ENCODE results near the gene EYA4. TPM values are rescaled to one million over a fixed set of nuclear protein-coding genes. Genes with fewer than 3 reads are reported as not detected.

EYA4 gene
- polyA plus RNA-seq, 1 of the 3 experiments (the other 2 are of a cell fraction): 0.08 TPM

DNA sequence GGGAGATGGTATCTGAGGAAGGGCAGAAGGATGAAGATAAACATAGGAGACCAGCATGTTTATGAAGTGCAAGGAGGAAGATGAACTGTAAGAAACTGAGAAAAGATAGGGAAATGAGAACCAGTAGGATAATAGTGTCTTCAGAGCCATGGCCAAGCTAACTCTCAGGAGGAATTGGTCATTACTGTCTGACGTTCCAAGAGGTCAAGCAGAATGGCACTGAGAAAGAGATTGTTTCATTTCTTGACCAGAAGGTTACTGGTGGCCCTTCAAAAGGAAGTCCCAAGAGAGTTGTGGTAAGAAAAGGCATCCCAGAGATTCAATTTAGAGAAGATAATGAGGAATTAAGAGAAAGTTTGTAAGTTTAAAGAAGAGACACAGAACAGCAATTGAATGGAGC lies 47.5 kb downstream of the EYA4 start:
- H3K4me2 ChIP-seq: no peak overlapping the region
- H3K9me3 ChIP-seq: no peaks in the 10 kb centered on the region
- TF ChIP-seq ELF1 (IDR thresholded peaks at IDR 0.05): no peak
- TF ChIP-seq GABPA (IDR thresholded peaks at IDR 0.05; ENCODE audit: low read depth): no peak
- TF ChIP-seq SMC3 (IDR thresholded peaks at IDR 0.05; ENCODE audit: low read depth, low read length): no peak
- no peak for TF ChIP-seq RFX5 (IDR thresholded peaks at IDR 0.05; ENCODE audit: low read length)
- TF ChIP-seq RAD21 (IDR thresholded peaks at IDR 0.05; ENCODE audit: low read length): no peak
- TF ChIP-seq, protein P1, sequence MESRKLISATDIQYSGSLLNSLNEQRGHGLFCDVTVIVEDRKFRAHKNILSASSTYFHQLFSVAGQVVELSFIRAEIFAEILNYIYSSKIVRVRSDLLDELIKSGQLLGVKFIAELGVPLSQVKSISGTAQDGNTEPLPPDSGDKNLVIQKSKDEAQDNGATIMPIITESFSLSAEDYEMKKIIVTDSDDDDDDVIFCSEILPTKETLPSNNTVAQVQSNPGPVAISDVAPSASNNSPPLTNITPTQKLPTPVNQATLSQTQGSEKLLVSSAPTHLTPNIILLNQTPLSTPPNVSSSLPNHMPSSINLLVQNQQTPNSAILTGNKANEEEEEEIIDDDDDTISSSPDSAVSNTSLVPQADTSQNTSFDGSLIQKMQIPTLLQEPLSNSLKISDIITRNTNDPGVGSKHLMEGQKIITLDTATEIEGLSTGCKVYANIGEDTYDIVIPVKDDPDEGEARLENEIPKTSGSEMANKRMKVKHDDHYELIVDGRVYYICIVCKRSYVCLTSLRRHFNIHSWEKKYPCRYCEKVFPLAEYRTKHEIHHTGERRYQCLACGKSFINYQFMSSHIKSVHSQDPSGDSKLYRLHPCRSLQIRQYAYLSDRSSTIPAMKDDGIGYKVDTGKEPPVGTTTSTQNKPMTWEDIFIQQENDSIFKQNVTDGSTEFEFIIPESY (IDR thresholded peaks at IDR 0.05; ENCODE audit: borderline replicate concordance, low read depth): no peak
- TF ChIP-seq POLR2AphosphoS5 (IDR thresholded peaks at IDR 0.05; ENCODE audit: low read depth, low read length): no peak
- no peak for TF ChIP-seq RXRA (IDR thresholded peaks at IDR 0.05; ENCODE audit: borderline replicate concordance, low read depth)
- TF ChIP-seq RCOR1 (IDR thresholded peaks at IDR 0.05; ENCODE audit: low read length): no peak
- TF ChIP-seq, protein P2, sequence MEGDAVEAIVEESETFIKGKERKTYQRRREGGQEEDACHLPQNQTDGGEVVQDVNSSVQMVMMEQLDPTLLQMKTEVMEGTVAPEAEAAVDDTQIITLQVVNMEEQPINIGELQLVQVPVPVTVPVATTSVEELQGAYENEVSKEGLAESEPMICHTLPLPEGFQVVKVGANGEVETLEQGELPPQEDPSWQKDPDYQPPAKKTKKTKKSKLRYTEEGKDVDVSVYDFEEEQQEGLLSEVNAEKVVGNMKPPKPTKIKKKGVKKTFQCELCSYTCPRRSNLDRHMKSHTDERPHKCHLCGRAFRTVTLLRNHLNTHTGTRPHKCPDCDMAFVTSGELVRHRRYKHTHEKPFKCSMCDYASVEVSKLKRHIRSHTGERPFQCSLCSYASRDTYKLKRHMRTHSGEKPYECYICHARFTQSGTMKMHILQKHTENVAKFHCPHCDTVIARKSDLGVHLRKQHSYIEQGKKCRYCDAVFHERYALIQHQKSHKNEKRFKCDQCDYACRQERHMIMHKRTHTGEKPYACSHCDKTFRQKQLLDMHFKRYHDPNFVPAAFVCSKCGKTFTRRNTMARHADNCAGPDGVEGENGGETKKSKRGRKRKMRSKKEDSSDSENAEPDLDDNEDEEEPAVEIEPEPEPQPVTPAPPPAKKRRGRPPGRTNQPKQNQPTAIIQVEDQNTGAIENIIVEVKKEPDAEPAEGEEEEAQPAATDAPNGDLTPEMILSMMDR (IDR thresholded peaks at IDR 0.05): no peak
- TF ChIP-seq, protein P3, sequence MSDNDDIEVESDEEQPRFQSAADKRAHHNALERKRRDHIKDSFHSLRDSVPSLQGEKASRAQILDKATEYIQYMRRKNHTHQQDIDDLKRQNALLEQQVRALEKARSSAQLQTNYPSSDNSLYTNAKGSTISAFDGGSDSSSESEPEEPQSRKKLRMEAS (IDR thresholded peaks at IDR 0.05; ENCODE audit: low read depth): no peak
- TF ChIP-seq, protein P4, sequence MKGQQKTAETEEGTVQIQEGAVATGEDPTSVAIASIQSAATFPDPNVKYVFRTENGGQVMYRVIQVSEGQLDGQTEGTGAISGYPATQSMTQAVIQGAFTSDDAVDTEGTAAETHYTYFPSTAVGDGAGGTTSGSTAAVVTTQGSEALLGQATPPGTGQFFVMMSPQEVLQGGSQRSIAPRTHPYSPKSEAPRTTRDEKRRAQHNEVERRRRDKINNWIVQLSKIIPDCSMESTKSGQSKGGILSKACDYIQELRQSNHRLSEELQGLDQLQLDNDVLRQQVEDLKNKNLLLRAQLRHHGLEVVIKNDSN (IDR thresholded peaks at IDR 0.05; ENCODE audit: borderline replicate concordance, low read depth): no peak
- TF ChIP-seq JUND (IDR thresholded peaks at IDR 0.05): no peak
- no peak for TF ChIP-seq YY1 (IDR thresholded peaks at IDR 0.05; ENCODE audit: low read depth)
- ChIA-PET POLR2A (no interaction called here), CTCF (interaction anchor here (0.5 kb wide), 1 partner anchor 191 kb away, joined by 3 read pairs; no protein-coding TSS in a partner anchor)
- no peaks in the 10 kb centered on the region for H3K79me2 ChIP-seq (ENCODE audit: insufficient read depth)
- no peaks in the 10 kb centered on the region for H3K4me1 ChIP-seq (ENCODE audit: control insufficient read depth in 1 of 2, insufficient read depth in 2 of 2, low read depth in 1 of 2, low read length in 1 of 2)
- H3K27me3 ChIP-seq (ENCODE audit: insufficient read depth): no peaks in the 10 kb centered on the region
- H2AFZ ChIP-seq (ENCODE audit: low read depth): no peak overlapping the region
- no peak overlapping the region for H3K9ac ChIP-seq
- no peak overlapping the region for H3K4me3 ChIP-seq (ENCODE audit: low read depth in 2 of 2, low read length in 1 of 2)
- WGBS (ENCODE audit: low lambda C conversion rate): 14% methylated on average over 1 of the region's 1 CpG
- no peaks in the 10 kb centered on the region for H3F3A ChIP-seq (replicated peaks; ENCODE audit: insufficient read depth)
- H3K9me2 ChIP-seq: no peaks in the 10 kb centered on the region
- no peak for DNase-seq
- no peak overlapping the region for H3K27ac ChIP-seq (ENCODE audit: low read depth in 2 of 2, low read length in 1 of 2)
- no peaks in the 10 kb centered on the region for H4K20me1 ChIP-seq (ENCODE audit: insufficient read depth)
- H3K36me3 ChIP-seq (replicated peaks in 1 of 2; ENCODE audit: control insufficient read depth in 1 of 2, insufficient read depth in 2 of 2, low read length in 1 of 2): no peaks in the 10 kb centered on the region

DNA sequence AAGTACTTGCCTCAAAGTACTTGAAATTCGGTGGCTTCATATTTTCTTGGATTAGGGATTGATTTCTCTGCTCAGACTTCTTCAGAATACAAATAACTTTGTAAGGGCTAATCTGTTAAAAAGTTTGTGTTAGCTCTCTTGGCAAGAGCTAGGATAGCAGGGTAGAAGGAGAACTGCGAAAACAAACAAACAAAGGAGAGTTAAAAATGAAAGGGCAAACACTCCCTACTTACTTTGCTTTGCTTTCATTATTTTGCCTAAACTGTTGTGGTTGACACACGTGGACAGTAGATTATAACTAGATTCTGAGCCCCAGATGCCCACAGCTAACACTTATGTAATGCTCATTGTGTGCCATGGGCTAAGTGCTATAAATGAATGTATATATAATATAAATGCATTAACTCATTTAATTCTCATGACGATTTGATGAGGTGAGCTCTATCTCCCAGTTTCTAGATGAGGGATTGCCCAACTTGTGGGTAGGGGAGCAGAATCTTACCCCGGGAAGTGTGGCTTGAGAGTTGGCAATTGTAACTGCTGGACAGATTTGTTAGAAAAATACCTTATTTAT lies 48.7 kb downstream of the EYA4 start:
- H4K20me1 ChIP-seq (ENCODE audit: insufficient read depth): no peaks in the 10 kb centered on the region
- H3K27ac ChIP-seq (ENCODE audit: low read depth in 2 of 2, low read length in 1 of 2): no peak overlapping the region
- DNase-seq: no peak
- ChIA-PET CTCF (no interaction called here), POLR2A (no interaction called here)
- no peak overlapping the region for H3K9ac ChIP-seq
- H3K36me3 ChIP-seq (replicated peaks in 1 of 2; ENCODE audit: control insufficient read depth in 1 of 2, insufficient read depth in 2 of 2, low read length in 1 of 2): no peaks in the 10 kb centered on the region
- no peaks in the 10 kb centered on the region for H3K4me1 ChIP-seq (ENCODE audit: control insufficient read depth in 1 of 2, insufficient read depth in 2 of 2, low read depth in 1 of 2, low read length in 1 of 2)
- no peaks in the 10 kb centered on the region for H3F3A ChIP-seq (replicated peaks; ENCODE audit: insufficient read depth)
- H3K27me3 ChIP-seq (ENCODE audit: insufficient read depth): no peaks in the 10 kb centered on the region
- no peak for TF ChIP-seq MEF2A (IDR thresholded peaks at IDR 0.05; ENCODE audit: borderline replicate concordance, low read depth)
- TF ChIP-seq, protein P5, sequence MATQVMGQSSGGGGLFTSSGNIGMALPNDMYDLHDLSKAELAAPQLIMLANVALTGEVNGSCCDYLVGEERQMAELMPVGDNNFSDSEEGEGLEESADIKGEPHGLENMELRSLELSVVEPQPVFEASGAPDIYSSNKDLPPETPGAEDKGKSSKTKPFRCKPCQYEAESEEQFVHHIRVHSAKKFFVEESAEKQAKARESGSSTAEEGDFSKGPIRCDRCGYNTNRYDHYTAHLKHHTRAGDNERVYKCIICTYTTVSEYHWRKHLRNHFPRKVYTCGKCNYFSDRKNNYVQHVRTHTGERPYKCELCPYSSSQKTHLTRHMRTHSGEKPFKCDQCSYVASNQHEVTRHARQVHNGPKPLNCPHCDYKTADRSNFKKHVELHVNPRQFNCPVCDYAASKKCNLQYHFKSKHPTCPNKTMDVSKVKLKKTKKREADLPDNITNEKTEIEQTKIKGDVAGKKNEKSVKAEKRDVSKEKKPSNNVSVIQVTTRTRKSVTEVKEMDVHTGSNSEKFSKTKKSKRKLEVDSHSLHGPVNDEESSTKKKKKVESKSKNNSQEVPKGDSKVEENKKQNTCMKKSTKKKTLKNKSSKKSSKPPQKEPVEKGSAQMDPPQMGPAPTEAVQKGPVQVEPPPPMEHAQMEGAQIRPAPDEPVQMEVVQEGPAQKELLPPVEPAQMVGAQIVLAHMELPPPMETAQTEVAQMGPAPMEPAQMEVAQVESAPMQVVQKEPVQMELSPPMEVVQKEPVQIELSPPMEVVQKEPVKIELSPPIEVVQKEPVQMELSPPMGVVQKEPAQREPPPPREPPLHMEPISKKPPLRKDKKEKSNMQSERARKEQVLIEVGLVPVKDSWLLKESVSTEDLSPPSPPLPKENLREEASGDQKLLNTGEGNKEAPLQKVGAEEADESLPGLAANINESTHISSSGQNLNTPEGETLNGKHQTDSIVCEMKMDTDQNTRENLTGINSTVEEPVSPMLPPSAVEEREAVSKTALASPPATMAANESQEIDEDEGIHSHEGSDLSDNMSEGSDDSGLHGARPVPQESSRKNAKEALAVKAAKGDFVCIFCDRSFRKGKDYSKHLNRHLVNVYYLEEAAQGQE (IDR thresholded peaks at IDR 0.05; ENCODE audit: low read depth, low read length): no peak
- TF ChIP-seq ELF1 (IDR thresholded peaks at IDR 0.05): no peak
- TF ChIP-seq TCF12 (IDR thresholded peaks at IDR 0.05): no peak
- no peak overlapping the region for H3K4me3 ChIP-seq (ENCODE audit: low read depth in 2 of 2, low read length in 1 of 2)
- no peak overlapping the region for H3K4me2 ChIP-seq
- H3K9me2 ChIP-seq: no peaks in the 10 kb centered on the region
- no peak overlapping the region for H2AFZ ChIP-seq (ENCODE audit: low read depth)
- WGBS (ENCODE audit: low lambda C conversion rate): 27% methylated on average over 5 of the region's 5 CpGs
- H3K79me2 ChIP-seq (ENCODE audit: insufficient read depth): no peaks in the 10 kb centered on the region
- H3K9me3 ChIP-seq: no peaks in the 10 kb centered on the region
